Activated CD8-positive, alpha-beta memory T cell treated with anti-CD3 and anti-CD28 coated beads, Interleukin-2, amount 50 U/mL, for 4 hours (primary cell): Measurements from ENCODE around the gene ZNF276.
"Not testable (repeated sequence)": the region's sequence is repeated elsewhere in the genome, so short reads cannot be mapped to it uniquely, and the experiment has no call there.

Experiments
- DNase-seq: peaks from one replicate; pipeline ENCODE4 v3.0.0-alpha.2; 2020

Gene ZNF276

DNA sequence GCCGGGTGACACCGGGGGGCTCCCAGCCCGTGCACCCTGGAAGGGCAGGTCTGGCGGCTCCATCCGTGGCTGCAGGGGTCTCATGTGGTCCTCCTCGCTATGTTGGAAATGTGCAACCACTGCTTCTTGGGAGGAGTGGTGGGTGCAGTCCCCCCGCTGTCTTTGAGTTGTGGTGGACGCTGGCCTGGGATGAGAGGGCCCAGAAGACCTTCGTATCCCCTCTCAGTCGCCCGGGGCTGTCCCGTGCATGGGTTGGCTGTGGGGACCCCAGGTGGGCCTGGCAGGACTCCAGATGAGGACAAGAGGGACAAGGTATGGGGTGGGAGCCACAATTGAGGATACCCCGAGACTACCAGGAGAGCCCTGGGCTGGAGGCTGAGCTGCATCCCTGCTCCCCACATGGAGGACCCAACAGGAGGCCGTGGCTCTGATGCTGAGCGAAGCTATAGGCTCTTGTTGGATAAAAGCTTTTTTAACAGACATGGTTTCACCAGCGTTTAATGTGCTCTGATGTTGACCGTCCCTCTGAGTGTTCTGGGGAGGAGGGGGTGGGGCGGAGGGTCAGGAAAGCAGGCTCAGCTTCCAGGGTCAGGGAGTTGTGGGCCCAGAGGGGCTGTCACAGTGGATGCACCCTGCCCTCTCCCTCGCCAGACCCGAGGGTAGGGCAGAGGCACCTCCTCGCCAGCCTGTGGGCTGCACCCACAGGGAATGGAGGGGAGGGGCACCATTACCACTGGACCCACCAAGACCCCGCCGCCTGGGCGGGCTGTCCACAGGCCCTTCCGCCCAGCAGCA is 25.3 kb upstream of the ZNF276 start:
- no peak for DNase-seq

DNA sequence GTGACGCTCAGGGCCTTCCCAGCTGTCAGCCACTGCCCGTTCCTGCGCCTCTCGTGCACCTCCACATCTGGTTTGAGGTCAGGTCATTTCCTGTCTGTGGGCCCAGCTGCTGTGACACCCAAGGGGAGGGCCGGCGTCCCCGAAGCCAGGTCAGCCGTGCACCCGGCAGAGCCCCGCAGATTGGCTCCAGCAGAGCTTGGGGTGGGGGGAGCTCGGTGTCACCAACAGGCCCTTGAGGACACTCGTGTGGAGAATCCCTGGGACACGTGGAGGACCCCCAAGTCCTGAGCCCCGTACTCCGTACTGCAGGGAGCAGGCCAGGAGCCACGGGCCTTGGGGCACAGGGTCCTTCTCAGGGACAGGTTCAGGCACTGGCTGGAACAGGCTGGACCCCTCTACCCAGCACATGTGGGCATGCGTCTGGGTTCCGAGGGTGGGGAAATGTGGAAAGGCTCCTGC is 24.6 kb upstream of the ZNF276 start:
- DNase-seq = peak; percentile 25

DNA sequence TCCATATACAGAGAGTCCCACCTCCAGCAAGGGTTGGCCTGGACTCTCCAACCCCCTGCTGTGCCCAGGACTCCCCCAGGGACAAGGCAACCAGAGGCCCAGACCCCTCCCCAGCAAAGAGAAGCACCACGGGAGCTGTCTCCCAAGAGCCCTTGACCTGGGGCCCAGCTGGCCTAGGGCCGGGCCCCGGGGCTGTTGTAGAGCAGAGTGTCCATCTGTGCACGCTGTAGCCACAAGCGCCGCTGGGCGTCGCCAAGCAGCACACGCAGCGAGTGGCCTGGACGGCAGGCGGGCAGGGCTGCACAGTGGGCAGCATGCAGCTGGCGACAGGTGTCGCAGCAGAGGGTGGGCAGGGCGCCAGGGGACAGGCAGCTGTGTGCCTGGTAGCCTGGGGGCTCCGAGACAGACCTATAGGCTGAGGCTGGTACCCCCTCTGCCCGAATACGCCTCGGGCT is 24.1 kb upstream of the ZNF276 start:
- DNase-seq = peak; percentile 19

DNA sequence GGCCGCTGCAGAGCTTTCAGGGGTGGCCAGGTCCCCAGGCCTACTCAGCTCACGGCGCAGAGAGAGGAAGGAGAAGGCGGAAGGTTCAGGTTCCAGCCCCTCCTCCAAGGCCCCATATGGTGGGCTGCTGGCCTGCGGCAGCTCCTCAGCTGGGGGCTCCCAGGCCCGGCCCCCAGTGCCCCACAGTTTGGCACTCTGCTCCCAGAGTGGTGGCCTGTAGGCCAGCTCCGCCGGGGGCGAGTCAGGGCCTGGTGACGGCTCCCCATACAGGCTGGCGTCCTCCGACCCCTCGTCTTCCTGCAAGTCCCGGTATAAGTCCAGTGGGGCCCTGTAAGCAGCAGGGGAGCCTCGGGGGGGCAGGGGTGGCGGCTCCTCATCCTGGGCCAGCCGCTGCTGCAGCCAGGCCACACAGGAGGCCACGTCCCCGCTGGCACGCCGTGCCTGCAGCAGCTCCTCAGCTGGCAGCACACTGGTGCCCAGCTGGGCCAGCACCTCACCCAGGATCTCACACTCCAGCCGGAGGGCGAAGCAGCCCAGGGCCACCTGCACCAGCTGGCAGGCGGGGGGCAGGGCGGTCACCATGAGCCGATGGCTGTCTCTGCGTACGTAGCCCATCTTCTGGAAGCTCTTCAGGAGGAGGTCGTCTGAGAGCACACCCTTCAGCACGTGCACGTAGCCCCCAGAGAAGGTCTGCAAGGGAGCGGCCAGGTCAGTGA is 23.6 kb upstream of the ZNF276 start:
- peak; percentile 16 for DNase-seq

DNA sequence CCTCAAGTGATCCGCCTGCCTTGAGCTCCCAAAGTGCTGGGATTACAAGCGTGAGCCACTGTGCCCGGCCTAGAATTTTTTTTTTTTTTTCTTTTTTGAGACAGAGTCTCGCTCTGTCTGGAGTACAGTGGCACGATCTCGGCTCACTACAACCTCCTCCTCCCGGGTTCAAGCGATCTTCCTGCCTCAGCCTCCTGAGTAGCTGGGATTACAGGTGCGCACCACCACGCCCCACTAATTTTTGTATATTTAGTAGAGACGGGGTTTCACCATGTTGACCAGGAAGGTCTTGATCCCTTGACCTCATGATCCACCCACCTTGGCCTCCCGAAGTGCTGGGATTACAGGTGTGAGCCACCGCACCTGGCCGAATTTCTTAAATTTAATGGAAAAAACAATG is 22.6 kb upstream of the ZNF276 start:
- not testable (repeated sequence) for DNase-seq

DNA sequence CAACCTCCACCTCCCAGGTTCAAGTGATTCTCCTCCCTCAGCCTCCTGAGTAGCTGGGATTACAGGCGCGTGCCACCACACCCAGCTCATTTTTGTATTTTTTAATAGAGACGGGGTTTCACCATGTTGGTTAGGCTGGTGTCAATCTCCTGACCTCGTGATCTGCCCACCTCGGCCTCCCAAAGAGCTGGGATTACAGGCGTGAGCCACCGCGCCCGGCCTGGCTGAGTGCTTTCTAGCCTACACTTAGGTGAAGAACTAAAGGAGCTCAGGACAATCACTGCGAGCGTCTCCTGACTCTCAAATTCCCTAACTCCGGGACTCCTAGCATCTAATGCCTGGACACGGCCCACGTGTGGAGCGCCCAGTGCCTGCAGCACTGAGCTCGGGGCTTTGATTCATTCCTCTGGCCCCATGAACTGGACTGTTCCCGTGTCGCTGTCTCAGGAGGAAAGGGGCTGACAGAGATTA is 21.7 kb upstream of the ZNF276 start:
- DNase-seq = not testable (repeated sequence)

DNA sequence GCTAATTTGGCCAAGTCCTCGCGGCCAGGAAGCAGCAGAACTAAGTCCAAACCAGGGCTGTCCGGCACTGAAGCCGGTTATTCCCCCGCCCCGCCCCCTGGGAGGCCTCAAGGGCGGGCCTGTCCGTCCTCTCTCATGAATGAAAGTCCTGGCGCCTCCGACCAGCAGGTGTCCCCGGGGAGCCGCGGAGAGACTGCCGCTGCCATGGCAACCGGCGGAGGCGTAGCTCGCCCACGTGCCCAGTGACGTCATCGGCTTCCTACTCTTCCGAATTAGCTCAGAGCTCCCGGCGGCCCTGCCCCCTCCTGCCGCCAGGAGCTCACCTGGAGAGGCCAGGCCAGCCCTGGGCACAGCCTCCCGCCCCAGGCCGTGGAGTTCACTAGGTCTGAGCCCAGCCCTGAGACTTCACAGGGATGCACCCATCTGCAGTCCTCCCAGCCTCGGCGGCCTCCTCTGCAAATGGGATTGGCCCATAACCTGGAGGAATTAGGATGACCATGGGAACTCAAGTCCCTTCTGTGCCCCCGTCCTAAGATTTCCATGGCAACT is 21.2 kb upstream of the ZNF276 start:
- DNase-seq = peak; percentile 99

DNA sequence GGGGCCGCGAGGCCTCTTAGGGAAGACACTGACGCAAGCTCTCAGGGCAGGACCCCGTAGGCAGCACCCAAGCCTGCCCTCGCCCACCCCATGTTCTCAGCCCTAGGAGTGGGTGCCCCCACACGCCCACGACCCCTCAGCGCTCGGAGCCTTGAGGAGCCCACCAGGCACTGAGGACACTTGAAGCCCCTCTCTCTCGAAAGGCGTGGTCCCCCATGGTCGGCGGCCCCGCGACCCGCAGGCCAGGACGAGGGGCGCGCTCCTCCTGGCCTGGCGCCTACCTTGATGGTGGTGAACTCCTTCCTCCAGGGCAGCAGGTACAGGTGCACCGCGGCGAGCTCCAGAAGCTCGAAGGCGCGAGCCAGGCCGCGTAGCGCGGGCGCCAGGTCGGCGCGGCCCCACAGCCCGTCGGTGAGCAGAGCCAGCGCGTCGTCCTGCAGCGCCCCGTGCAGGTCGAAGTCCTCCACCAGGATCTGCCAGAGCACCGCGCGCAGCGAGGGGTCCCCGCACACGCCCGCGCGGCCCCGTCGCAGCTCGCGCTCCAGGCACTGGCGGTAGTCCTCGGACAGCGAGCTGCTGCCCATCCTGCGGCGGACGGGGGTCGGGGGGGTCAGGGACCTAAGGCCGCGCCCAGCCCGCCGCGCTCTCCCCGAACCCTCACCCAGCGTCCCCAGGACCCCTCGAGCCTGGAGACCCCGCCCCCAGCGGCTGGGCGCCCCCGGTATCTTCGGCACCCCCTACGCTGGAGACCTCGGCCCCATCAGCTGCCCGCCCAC is 20.5 kb upstream of the ZNF276 start:
- peak; percentile 51 for DNase-seq

DNA sequence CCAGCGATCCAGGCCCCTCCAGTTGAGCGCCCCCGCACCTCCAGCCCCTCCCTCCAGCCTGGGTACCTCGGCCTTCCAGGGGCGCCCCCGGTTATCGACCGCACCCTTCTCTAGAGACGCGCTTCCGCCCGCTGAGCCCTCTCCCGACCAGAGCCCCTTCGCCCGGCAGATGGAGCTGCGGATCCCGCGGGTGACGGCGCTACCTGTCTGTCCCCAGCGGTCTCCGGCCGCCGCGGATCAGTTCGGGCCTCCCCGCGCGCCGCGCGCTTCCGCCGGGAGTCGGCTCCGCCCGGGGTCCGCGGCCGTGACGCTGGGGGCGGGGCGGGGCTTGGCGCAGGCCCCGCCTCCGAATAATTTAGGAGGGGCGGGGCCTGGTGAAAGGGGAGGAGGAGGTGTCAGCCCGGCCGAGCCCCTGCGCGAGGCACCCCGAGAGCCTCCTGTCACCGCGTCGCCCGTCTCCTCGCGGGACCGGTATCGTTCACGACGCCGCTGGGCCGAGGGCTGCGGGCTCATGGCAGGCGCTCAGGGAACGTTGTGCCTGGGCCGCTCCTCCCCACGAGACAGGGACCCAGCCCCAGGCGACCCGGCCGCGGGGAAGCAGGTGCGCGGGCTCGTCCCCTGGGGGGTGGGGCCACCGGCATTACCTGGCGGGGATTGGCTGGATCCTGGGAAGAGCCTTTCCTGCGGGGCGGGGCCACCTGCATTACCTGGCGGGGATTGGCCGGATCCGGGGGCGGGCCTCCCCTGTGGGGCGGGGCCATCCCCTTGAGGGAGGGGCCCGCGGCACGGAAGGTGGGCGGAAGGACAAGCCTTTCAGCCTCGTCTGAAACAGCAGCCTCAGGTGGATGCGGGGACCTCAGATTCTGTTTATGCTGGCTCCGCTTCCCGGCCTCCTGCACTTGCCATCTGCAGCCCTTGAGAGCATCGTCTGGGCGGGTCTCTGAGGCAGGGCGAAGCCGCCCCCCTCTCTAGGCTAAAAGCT is 19.6 kb upstream of the ZNF276 start, which contains the start of gene SPATA2L:
Gene SPATA2L (minus strand): TSS at position 281 of the 982 bp plus-strand sequence. CDS start 473 bp downstream, outside the sequence.
- peak; percentile 98 for DNase-seq

DNA sequence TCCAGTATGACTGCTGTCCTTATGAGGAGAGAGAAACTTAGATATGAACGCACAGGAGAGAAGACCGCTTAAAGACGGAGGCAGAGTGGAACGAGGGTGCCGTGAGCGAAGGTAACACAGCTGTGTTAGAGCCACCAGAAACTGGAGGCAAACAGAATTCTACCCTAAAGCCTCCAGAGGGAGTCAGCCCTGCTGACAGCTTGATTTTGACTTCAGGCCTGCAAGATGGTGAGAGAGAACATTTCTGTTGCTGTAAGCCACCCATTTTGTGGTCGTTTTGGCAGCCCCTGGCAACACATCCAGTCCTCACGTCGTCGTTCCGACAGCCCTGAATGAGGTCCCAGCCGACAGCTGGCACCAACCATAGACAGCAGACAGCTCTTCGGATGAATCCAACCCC is 17.1 kb upstream of the ZNF276 start:
- DNase-seq = peak; percentile 13

DNA sequence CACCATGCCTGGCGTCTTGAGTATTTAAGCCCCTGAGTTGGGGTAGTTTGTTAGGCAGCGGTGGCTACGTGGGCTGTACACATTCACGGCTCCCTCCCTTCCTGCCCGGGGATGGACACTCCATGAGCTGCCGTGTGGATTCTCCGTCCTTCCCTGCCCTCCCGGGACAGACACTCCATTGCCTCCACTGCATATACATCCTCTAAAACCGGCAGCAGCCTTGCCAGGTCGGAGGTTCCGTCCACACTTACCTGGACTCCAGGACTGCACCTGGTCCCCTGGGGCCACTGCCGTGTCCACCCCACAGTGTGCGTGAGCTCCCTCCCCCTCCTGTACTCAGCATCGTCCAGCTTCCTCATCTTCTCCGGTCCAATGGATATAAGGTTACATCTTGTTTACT is 16.3 kb upstream of the ZNF276 start:
- DNase-seq = peak; percentile 13

DNA sequence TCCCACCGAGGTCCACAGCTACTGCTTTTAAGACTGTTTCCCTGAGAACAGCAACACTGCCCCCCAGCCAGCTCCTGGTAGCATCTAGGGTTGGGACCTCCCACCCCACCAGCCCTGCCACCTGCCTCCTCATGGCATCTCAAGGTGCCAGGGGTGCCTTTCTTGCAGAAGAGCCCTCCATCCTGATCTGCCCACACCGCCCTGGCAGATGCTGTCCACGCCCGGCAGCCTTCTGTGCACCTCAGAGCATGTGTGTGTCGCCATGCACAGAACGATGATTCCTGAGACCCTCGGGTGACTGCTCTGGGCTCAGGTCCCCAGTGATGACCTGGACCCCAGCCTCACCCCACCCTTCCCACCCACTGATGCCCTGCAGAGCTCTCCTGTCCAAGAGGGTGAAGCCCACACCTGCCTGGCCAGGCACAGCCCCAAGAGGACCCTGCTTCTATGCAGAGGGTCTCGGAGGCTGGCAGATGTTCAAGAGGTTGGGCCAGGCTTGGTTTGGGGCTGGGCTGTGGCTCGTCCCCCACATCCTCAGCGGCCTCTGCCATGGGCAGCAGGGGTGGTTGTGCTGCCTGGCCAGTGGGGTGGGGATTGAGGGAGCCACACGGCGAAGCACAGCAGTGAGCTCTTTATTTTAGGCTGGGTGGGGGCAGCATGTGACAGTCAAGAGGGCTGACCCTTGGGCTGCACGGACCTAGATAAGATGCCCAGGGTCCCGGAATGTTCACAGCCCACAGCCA is 14.6 kb upstream of the ZNF276 start:
- DNase-seq = peak; percentile 15

DNA sequence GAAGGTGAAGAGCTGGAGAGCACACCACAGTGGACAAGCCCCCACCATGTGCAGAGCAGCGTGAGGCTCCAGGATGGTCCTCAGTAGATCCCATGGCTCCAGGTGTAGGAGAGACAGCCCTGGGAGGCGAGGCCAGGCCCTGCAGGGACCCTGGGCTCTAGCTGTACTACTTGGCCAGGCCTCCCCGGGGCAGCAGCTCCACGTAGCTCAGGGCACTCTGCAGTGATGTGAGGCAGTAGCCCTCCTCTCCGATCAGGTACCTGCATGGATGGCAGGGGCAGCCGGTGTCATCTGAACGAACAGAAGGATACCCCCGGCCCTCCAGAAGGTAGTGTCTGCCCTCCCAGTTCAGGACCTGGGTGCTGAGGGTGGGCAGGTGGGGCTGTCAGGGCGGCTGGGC is 13.6 kb upstream of the ZNF276 start:
- peak; percentile 14 for DNase-seq

DNA sequence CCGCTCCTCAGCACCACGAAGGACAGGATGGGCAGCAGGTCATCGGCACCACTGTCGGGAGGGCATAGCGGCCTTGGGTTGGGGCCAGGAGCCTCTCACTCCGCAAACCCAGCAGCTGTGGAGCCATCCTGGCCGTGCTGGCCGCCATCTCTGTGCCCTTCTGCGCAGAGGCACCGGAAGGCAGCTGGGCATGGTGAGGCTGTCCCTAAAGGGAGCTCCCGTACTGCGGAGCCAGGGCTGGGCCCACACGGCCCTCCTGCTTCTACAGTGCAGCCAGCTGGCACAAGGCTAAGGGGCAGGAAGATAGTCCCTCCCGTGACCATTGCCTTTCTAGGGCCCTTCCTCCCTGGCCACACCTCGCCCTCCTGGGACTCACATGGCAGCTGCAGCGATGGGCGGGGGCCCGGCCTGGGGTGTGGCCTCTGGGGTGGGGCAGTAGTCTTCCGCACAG is 12.8 kb upstream of the ZNF276 start:
- DNase-seq = no peak

DNA sequence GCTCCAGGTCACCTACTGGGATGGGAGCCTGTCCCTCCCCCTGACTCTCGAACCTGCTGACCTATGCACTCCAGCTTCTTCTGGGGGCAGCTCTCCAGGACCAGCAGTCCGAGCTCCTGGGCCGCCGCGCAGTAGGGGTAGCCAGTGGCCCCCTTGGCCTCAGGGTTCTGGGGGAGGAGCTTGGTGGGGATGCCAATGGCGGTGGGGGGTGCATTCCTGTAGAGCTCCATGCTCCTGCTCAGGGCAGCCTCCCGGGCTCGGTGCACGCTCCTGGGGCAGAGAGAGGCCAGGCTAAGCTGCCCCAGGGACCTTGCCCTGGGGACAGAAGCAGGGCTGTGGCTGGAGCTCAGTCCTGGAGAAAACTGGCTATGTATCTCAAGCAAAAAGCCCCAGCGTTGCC is 12.2 kb upstream of the ZNF276 start:
- DNase-seq = no peak

DNA sequence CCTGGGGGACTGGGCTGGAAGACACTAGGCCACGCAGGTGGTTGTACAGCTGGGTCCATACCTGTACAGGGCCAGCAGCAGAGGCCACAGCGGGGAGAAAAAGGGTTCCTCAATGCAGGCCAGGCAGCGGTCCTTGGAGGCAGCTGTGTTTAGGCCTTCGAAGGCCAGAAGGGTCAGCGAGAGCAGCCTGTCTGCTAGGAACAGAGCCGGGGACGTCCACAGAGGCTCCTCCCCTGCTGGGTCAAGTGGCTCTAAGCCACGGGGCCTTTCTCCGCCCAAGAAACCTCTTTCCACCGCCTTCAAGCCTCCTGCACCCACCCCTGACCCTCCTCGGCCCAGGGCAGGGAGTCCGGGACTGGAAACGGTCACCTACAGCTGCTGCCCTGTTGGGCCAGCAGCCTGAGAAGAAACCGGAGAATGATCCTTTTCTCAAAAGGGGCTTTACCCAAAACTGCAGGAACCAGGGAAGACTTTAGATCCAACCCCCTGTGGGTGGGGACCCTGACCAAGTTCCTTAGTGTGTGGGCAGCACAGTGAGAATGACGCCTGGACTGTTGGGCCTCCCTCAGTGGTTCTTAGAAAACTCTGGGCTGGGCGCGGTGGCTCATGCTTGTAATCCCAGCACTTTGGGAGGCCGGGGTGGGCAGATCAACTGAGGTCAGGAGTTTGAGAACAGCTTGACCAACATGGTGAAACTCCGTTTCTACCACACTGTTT is 11.5 kb upstream of the ZNF276 start:
- no peak for DNase-seq

DNA sequence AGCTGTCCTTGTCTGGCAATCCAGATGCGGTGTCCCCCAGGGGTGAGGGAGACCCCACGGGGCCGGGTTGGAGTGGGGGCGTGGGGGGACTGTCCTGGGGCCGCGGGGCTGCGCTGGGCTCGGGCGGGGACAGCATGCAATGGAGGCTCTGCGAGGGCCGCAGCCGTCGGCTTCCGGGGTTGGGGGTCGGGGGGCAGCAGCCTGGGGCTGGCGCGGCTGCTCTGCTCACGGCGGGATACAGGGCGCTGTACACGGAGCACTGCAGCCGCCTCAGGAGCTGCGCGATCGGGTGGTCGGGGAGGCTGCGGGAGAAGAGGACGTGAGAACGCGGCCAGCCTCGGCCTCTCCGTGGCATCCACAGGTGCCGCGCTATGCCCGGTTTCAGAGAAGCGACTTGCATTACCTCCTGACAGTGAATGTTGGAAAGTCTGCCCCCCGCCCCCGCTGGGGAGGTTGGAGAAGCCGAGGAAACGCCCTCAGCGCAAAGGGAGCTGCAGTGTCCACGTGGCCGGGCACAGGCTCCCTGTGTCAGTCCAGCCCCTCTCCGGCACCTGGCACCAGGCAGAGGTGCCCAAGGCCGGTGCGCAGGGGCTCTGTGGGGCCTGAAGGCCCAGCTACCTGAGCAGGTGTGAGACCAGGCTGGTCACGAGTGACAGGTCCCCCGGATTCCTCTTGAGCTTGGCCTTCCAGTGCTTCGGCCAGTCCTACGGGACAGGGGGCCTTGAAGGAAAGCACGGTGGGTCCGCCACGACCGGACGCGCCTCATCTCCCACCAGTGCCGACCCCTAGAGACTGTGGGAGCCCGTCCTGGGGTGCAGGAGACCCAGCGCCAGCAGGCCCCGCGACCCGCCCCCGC is 10.4 kb upstream of the ZNF276 start:
- DNase-seq = no peak

DNA sequence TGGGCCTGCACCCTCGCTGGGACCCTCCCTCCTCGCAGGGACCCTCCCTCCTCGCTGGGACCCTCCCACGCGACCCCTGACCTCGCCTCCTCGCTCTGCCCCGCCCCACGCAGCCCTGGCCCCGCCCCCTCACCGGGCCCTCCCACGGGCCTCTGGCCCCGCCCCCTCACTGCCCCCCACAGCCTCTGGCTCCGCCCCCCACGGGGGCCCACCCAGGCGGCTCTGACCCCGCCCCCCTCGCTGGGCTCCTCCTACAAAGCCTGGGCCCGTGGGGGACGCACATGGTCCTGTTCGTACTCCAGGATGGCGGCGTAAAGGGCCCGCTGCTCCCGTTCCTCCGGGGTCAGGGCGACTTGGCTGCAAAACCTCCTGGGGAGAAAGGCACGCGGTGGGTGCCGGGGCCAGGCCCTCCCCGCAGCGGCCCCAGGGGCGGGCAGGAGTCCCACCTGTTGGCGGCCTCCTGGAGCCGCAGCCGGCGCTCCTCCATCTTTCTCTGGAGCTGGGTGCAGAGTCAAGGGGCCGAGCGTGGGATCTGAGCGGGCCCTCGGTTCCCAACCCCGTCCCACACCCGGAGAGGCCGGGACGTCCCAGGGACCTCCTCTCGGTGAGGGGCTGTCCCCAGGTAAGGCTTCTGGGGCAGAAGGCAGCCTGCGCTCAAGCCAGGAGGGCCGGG is 9.6 kb upstream of the ZNF276 start:
- peak; percentile 83 for DNase-seq
